ENCODE data around the gene HPSE. TPM values are rescaled to one million over a fixed set of nuclear protein-coding genes. Genes with fewer than 3 reads are reported as not detected.

HPSE gene
- total RNA-seq, 1 experiment from 2014 or later: 2.6 TPM

DNA sequence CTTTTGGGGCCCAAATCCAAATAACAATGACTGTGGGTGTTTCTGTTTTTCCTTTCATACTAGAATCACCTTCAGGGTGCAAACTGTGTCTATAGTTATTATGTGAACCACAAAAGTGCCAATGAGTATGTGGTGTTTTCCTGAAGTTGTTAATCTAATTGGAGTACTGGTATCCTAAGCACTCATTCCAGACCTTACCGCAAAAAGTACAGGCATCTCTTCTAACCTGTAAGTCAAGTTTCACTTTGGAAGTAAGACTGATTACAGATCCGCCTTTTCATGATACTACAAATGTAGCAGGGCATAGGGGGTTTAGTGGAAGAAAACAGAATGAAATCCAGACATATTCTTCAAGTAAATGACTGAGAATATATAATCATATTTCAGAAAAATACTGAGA is 66.2 kb downstream of the HPSE start:
- ChIA-PET CTCF (no interaction called here), POLR2A (interaction anchor here (1.0 kb wide), 1 partner anchor 17 kb away, joined by 3 read pairs; no protein-coding TSS in a partner anchor)
- DNase-seq (ENCODE audit: low read depth, low spot score) (no peak), ATAC-seq (no peak; the same call in 1 of the 2 replicates)
- in situ Hi-C loops (cut with HindIII; ENCODE audit: low pct_unique_long_range_greater_than_20kb, low sequenced_read_pairs): no loop called here
- BruUV-seq (replicated peaks): no TSS peak
- Histone ChIP-seq H3K9me3 (ENCODE audit: control insufficient read depth, insufficient read depth, low read depth, low read length) (no peaks in the 10 kb centered on the region), H3K27me3 (ENCODE audit: control insufficient read depth, insufficient read depth, low read length) (no peaks in the 10 kb centered on the region), H3K36me3 (ENCODE audit: control insufficient read depth, insufficient read depth, low read length) (peaks cover 13% of the 10 kb centered on the region; the same call in 1 of the 2 replicates), H3K27ac (ENCODE audit: low read length) (peak overlapping the region; percentile 73; the same call in 1 of the 2 replicates), H3K4me3 (ENCODE audit: low read depth in 2 of 2, low read length in 2 of 2) (no peak overlapping the region), H3K4me1 (ENCODE audit: control insufficient read depth, insufficient read depth, low read length) (peaks cover 5% of the 10 kb centered on the region; the same call in 1 of the 2 replicates)
- TF ChIP-seq TCF7L2 (IDR thresholded peaks at IDR 0.05; ENCODE audit: low read depth, low read length): no peak
- TF ChIP-seq SIN3A (IDR thresholded peaks at IDR 0.05; ENCODE audit: borderline replicate concordance, insufficient read depth, low read depth, low read length): no peak
- TF ChIP-seq POLR2AphosphoS5 (IDR thresholded peaks at IDR 0.05; ENCODE audit: low read depth, low read length): no peak
- TF ChIP-seq, protein P1, sequence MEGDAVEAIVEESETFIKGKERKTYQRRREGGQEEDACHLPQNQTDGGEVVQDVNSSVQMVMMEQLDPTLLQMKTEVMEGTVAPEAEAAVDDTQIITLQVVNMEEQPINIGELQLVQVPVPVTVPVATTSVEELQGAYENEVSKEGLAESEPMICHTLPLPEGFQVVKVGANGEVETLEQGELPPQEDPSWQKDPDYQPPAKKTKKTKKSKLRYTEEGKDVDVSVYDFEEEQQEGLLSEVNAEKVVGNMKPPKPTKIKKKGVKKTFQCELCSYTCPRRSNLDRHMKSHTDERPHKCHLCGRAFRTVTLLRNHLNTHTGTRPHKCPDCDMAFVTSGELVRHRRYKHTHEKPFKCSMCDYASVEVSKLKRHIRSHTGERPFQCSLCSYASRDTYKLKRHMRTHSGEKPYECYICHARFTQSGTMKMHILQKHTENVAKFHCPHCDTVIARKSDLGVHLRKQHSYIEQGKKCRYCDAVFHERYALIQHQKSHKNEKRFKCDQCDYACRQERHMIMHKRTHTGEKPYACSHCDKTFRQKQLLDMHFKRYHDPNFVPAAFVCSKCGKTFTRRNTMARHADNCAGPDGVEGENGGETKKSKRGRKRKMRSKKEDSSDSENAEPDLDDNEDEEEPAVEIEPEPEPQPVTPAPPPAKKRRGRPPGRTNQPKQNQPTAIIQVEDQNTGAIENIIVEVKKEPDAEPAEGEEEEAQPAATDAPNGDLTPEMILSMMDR (IDR thresholded peaks at IDR 0.05): no peak
- intact Hi-C loops (cut with micrococcal nuclease; ENCODE audit: unreplicated experiment): no loop called here

- ATAC-seq: no peak; the same call in 1 of the 2 replicates
- in situ Hi-C loops (cut with HindIII; ENCODE audit: low pct_unique_long_range_greater_than_20kb, low sequenced_read_pairs): no loop called here
Measured at GRCh38 chr4:83267830-83268475, 66.7 kb downstream of the HPSE start.

More at GRCh38 chr4:83267830-83268475, 66.7 kb downstream of the HPSE start:
- no peak for TF ChIP-seq POLR2AphosphoS5 (IDR thresholded peaks at IDR 0.05; ENCODE audit: low read depth, low read length)
- TF ChIP-seq, protein P1 (IDR thresholded peaks at IDR 0.05): no peak
- no peak for TF ChIP-seq REST (IDR thresholded peaks at IDR 0.05; ENCODE audit: insufficient read depth in 1 of 2, low read depth in 2 of 2, low read length in 1 of 2)
- TF ChIP-seq SIN3A (IDR thresholded peaks at IDR 0.05; ENCODE audit: borderline replicate concordance, insufficient read depth, low read depth, low read length): no peak
- no peak for TF ChIP-seq TCF7L2 (IDR thresholded peaks at IDR 0.05; ENCODE audit: low read depth, low read length)
- Histone ChIP-seq H3K27ac (ENCODE audit: low read length) (peak overlapping the region; percentile 73; the same call in 1 of the 2 replicates), H3K36me3 (ENCODE audit: control insufficient read depth, insufficient read depth, low read length) (peaks cover 12% of the 10 kb centered on the region; the same call in 1 of the 2 replicates), H3K4me3 (ENCODE audit: low read depth in 2 of 2, low read length in 2 of 2) (no peak overlapping the region), H3K4me1 (ENCODE audit: control insufficient read depth, insufficient read depth, low read length) (peaks cover 9% of the 10 kb centered on the region; the same call in 1 of the 2 replicates), H3K27me3 (ENCODE audit: control insufficient read depth, insufficient read depth, low read length) (no peaks in the 10 kb centered on the region), H3K9me3 (ENCODE audit: control insufficient read depth, insufficient read depth, low read depth, low read length) (no peaks in the 10 kb centered on the region)
- DNase-seq (ENCODE audit: low read depth, low spot score): no peak
- intact Hi-C loops (cut with micrococcal nuclease; ENCODE audit: unreplicated experiment): no loop called here
- ChIA-PET POLR2A (interaction anchor here (1.0 kb wide), 1 partner anchor 17 kb away, joined by 3 read pairs; no protein-coding TSS in a partner anchor), CTCF (interaction anchor here (0.6 to 0.8 kb wide), 3 partner anchors 158 to 262 kb away, joined by 6 to 7 read pairs (median 6); no protein-coding TSS in a partner anchor)
- no TSS peak for BruUV-seq (replicated peaks)

Data from Panc1 (cell line).